GM12891 (cell line): Measurements from ENCODE around the gene PRDM16.

Experiments
- PAX5 ChIP-seq: IDR thresholded peaks from 2 replicates; pipeline ENCODE4 v1.6.1; 2011; ENCODE audit warnings: low read length, moderate library complexity, mild to moderate bottlenecking; ENCODE audit not compliant: insufficient read depth, severe bottlenecking
- POLR2A ChIP-seq: IDR thresholded peaks from 2 replicates; pipeline ENCODE4 v1.6.1; 2011; ENCODE audit warnings: low read depth, low read length, control low read depth
- POLR2AphosphoS5 ChIP-seq: IDR thresholded peaks from 2 replicates; pipeline ENCODE4 v1.6.1; 2011; ENCODE audit warnings: low read depth, low read length, control low read depth
- POU2F2 ChIP-seq: IDR thresholded peaks from 2 replicates; pipeline ENCODE4 v1.6.1; 2011; ENCODE audit warnings: low read depth, mild to moderate bottlenecking, control low read depth, low read length, moderate library complexity
- SPI1 ChIP-seq: IDR thresholded peaks from 2 replicates; pipeline ENCODE4 v1.6.1; 2011; ENCODE audit warnings: low read depth, low read length, control low read depth
- TAF1 ChIP-seq: IDR thresholded peaks from 2 replicates; pipeline ENCODE4 v1.6.1; 2011; ENCODE audit warnings: low read depth, low read length, control low read depth

DNA sequence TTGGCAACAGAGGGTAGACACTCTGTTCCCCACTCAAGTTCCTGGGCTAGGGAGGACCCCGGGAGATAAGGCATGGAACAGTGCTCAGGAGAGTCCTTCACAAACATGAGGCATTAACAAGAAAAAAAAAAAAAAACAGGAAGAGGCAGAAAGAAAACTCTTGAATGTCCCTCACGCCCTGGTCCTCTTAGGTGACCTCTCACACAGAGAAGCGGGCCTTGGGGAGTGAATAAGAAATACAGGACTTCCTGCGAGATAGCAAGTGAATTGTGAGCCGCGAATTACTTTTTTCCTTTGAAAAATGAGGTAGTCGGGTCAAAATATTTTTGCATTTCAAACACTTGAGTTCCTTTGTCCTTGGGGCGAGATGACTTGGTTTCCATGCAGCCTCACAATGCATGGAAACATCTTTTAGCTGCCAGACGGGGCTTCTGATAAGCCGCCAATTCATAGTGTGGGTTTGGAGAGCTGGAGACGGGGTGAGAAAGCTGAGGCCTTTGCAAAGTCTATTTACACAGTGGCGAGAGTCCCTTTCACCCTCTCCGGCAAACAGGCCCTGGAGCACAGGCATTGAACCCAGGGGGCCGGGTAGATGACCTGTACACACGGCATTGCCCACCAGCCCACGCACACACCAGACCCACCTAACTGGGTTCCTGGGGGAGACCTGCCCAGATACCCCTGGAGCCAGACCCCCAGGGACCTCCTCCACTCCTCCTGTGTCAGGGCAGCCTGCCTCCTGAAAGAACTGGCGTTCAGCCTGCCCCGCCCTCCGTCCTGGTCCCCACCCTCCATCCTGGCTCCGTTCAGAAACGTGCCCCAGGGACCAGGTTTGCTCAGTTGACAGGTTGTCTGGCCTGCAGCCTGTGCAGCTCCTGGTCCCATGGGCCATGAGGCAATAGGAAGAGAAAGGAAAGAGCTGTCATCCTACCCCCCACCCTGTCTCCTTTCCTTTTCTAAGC lies 192.3 kb downstream of the PRDM16 start:
- no peak for TF ChIP-seq POLR2A
- TF ChIP-seq POLR2AphosphoS5: no peak
- no peak for TF ChIP-seq SPI1
- TF ChIP-seq PAX5: no peak
- no peak for TF ChIP-seq TAF1
- no peak for TF ChIP-seq POU2F2
